ENCODE data around the gene CD4. TPM values are rescaled to one million over a fixed set of nuclear protein-coding genes. Genes with fewer than 3 reads are reported as not detected.

Gene CD4
- total and polyA plus RNA-seq, 2 donors (not counting 3 experiments of a cell fraction or from before 2014, with no cell fraction given) = not detected

DNA sequence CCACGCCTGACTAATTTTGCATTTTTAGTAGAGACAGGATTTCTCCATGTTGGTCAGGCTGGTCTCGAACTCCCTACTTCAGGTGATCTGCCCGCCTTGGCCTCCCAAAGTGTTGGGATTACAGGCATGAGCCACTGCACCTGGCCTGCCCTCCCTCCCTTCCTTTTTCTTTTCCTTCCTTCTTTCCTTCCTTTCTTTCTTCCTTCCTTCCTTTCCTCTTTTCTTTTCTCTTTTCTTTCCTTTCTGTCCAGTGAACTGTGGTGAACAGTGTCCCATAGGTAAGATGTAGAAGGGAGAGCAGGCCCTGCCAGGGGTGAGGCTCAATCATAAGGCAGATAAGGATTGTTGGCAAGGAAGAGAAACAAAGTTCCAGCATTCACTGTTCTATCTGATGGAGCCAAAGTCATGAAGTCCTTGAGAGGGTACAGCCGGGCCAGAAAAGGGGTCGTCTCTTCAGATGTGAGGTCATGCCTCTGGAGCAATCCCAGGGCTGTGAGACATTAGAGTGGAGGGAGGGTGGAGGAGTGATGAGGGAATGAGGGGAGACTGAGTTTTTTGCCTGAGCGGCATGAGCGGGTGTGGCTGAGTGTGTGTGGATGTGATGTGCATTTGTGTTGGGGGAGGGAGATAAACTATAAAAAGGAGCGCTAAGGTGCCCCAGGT is 32.2 kb upstream of the CD4 start:
- H3K4me3 ChIP-seq (replicated peaks in 1 of 3; ENCODE audit: insufficient read depth in 1 of 3, low read depth in 1 of 3, low read length in 3 of 3) = no peak overlapping the region
- CTCF ChIA-PET = interaction anchor here (2.6 kb wide), 1 partner anchor 9 kb away, joined by 11 read pairs; the partner anchor contains the start of gene PTMS
- H3K4me2 ChIP-seq (ENCODE audit: insufficient read depth, low read length) = no peak overlapping the region
- H3K9me3 ChIP-seq (replicated peaks; ENCODE audit: control insufficient read depth, insufficient read depth, low read length) = no peaks in the 10 kb centered on the region
- POLR2A ChIA-PET = no interaction called here
- DNase-seq (ENCODE audit: low read depth, low spot score) (no peak), FAIRE-seq (no peak)
- no TSS peak for BruUV-seq (replicated peaks)
- TF ChIP-seq, protein P1, sequence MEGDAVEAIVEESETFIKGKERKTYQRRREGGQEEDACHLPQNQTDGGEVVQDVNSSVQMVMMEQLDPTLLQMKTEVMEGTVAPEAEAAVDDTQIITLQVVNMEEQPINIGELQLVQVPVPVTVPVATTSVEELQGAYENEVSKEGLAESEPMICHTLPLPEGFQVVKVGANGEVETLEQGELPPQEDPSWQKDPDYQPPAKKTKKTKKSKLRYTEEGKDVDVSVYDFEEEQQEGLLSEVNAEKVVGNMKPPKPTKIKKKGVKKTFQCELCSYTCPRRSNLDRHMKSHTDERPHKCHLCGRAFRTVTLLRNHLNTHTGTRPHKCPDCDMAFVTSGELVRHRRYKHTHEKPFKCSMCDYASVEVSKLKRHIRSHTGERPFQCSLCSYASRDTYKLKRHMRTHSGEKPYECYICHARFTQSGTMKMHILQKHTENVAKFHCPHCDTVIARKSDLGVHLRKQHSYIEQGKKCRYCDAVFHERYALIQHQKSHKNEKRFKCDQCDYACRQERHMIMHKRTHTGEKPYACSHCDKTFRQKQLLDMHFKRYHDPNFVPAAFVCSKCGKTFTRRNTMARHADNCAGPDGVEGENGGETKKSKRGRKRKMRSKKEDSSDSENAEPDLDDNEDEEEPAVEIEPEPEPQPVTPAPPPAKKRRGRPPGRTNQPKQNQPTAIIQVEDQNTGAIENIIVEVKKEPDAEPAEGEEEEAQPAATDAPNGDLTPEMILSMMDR (IDR thresholded peaks at IDR 0.05; ENCODE audit: extremely low read depth in 1 of 2, insufficient read depth in 1 of 2, low read depth in 1 of 2, low read length in 2 of 2) = no peak
- H3K9ac ChIP-seq (replicated peaks; ENCODE audit: extremely low read depth, insufficient read depth, low read length) = no peak overlapping the region
- intact Hi-C loops (cut with micrococcal nuclease) (no loop called here), dilution Hi-C loops (cut with MboI; ENCODE audit: extremely low pct_ligation_motif_present, low sequenced_read_pairs) (no loop called here)
- no peak overlapping the region for H3K27ac ChIP-seq (ENCODE audit: insufficient read depth, low read depth, low read length)
- H3K79me2 ChIP-seq (ENCODE audit: control insufficient read depth, insufficient read depth, low read length) = peaks cover 7% of the 10 kb centered on the region
- H4K20me1 ChIP-seq (replicated peaks; ENCODE audit: control insufficient read depth, extremely low read depth, insufficient read depth, low read length) = no peaks in the 10 kb centered on the region
- H3K27me3 ChIP-seq (ENCODE audit: control insufficient read depth in 2 of 2, insufficient read depth in 2 of 2, low read length in 2 of 2) = peaks cover 0 to 2% of the 10 kb centered on the region in 2 experiments
- no peak overlapping the region for H2AFZ ChIP-seq (ENCODE audit: low read depth, low read length)
- peaks cover 3% of the 10 kb centered on the region for H3K4me1 ChIP-seq (ENCODE audit: control insufficient read depth, extremely low read depth, insufficient read depth, low read length)
- no peaks in the 10 kb centered on the region for H3K9me1 ChIP-seq (replicated peaks; ENCODE audit: control insufficient read depth, extremely low read depth, insufficient read depth, low read length)
- H3K36me3 ChIP-seq (ENCODE audit: control insufficient read depth in 2 of 2, extremely low read depth in 1 of 2, insufficient read depth in 2 of 2, low read length in 2 of 2) = no peaks in the 10 kb centered on the region

DNA sequence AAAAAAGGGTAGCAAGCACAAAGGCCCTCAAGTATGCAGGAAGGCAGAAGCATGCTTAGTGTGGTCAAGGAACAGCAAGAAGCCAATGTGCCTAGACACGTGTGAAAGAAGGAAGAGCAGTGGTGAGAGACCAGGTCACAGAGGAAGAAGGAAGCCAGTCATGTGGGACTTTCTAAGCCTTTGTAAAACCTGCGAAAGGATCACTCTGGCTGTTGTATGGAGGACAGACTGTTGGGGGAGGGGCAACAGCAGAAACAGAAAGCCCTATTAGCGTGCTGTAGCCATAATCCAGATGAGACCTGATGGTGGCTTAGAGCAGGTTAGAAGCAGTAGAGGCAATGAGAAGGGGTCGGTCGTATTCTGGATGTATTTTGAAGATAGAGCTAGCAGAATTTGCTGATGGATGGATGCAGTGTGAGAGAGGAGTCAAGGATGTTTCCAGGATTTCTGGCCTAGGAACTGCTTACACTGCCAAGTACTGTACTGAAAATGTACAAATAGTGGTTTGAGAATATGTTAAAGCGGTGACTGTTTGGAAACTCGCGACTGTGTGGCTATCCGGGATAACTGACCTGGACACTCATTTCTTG is 30.7 kb upstream of the CD4 start:
- Histone ChIP-seq H3K4me2 (ENCODE audit: insufficient read depth, low read length) (no peak overlapping the region), H3K4me1 (ENCODE audit: control insufficient read depth, extremely low read depth, insufficient read depth, low read length) (peaks cover 6% of the 10 kb centered on the region), H4K20me1 (replicated peaks; ENCODE audit: control insufficient read depth, extremely low read depth, insufficient read depth, low read length) (no peaks in the 10 kb centered on the region), H3K9me1 (replicated peaks; ENCODE audit: control insufficient read depth, extremely low read depth, insufficient read depth, low read length) (no peaks in the 10 kb centered on the region), H3K79me2 (ENCODE audit: control insufficient read depth, insufficient read depth, low read length) (no peaks in the 10 kb centered on the region), H3K27ac (ENCODE audit: insufficient read depth, low read depth, low read length) (no peak overlapping the region), H3K27me3 (ENCODE audit: control insufficient read depth in 2 of 2, insufficient read depth in 2 of 2, low read length in 2 of 2) (peaks cover 0 to 2% of the 10 kb centered on the region in 2 experiments), H3K9ac (replicated peaks; ENCODE audit: extremely low read depth, insufficient read depth, low read length) (no peak overlapping the region), H3K9me3 (replicated peaks; ENCODE audit: control insufficient read depth, insufficient read depth, low read length) (no peaks in the 10 kb centered on the region), H3K36me3 (ENCODE audit: control insufficient read depth in 2 of 2, extremely low read depth in 1 of 2, insufficient read depth in 2 of 2, low read length in 2 of 2) (no peaks in the 10 kb centered on the region), H2AFZ (ENCODE audit: low read depth, low read length) (no peak overlapping the region), H3K4me3 (replicated peaks in 1 of 3; ENCODE audit: insufficient read depth in 1 of 3, low read depth in 1 of 3, low read length in 3 of 3) (no peak overlapping the region)
- dilution Hi-C loops (cut with MboI; ENCODE audit: extremely low pct_ligation_motif_present, low sequenced_read_pairs) (no loop called here), intact Hi-C loops (cut with micrococcal nuclease) (no loop called here)
- FAIRE-seq = no peak
- POLR2A ChIA-PET = no interaction called here
- CTCF ChIA-PET = interaction anchor here (2.6 kb wide), 1 partner anchor 8 kb away, joined by 11 read pairs; the partner anchor contains the start of gene PTMS
- BruUV-seq (replicated peaks) = no TSS peak
- DNase-seq (ENCODE audit: low read depth, low spot score) = no peak
- TF ChIP-seq EZH2 (IDR thresholded peaks at IDR 0.05; ENCODE audit: borderline replicate concordance, low read depth, low read length, severe bottlenecking) (no peak), POLR2A (IDR thresholded peaks at IDR 0.05; ENCODE audit: low read depth, low read length) (no peak), FOS (IDR thresholded peaks at IDR 0.05; ENCODE audit: borderline replicate concordance, insufficient read depth, low read length) (no peak), MAX (IDR thresholded peaks at IDR 0.05; ENCODE audit: insufficient read depth, insufficient read length) (no peak), JUN (IDR thresholded peaks at IDR 0.05; ENCODE audit: borderline replicate concordance, insufficient read depth, insufficient read length, low read depth) (no peak), MYC (IDR thresholded peaks at IDR 0.05; ENCODE audit: low read depth, low read length) (no peak), POLR2AphosphoS5 (IDR thresholded peaks at IDR 0.05; ENCODE audit: insufficient read depth, low read depth, low read length) (no peak), GATA2 (IDR thresholded peaks at IDR 0.05; ENCODE audit: insufficient read depth, insufficient read length, low read depth, low read length) (no peak)
- TF ChIP-seq, protein P1 (IDR thresholded peaks at IDR 0.05; ENCODE audit: extremely low read depth in 1 of 2, insufficient read depth in 1 of 2, low read depth in 1 of 2, low read length in 2 of 2) = no peak
